Liver (tissue), 9 donors: ENCODE measurements around the gene UQCRC1. TPM values are rescaled to one million over a fixed set of nuclear protein-coding genes. Genes with fewer than 3 reads are reported as not detected.

Source experiments
- DNase-seq: peaks from one replicate; pipeline ENCODE4 v3.0.0-alpha.2; 2017; ENCODE audit warnings: low spot score
- H3K27ac ChIP-seq, 2 donors: one replicate each; pipeline ENCODE4 v1.7.0; 2013; ENCODE audit warnings: inconsistent platforms in 2 of 2, low read length in 2 of 2, control low read depth in 1 of 2, low read depth in 1 of 2, mild to moderate bottlenecking in 1 of 2
- H3K27me3 ChIP-seq, 4 donors: one replicate each; pipeline versions ENCODE4 v1.6.1 to v1.7.0; 2013; ENCODE audit warnings: low read length in 3 of 4, inconsistent platforms in 1 of 4, mild to moderate bottlenecking in 1 of 4, moderate library complexity in 1 of 4; ENCODE audit not compliant: control insufficient read depth in 4 of 4, insufficient read depth in 4 of 4
- H3K36me3 ChIP-seq, 4 donors: one replicate each; pipeline versions ENCODE4 v1.6.1 to v1.7.0; 2013; ENCODE audit warnings: low read length in 3 of 4, mild to moderate bottlenecking in 3 of 4, low read depth in 1 of 4, moderate library complexity in 1 of 4; ENCODE audit not compliant: control insufficient read depth in 4 of 4, insufficient read depth in 3 of 4
- H3K4me1 ChIP-seq, 4 donors: one replicate each; pipeline versions ENCODE4 v1.6.1 to v1.7.0; 2013; ENCODE audit warnings: low read length in 3 of 4, mild to moderate bottlenecking in 3 of 4, moderate library complexity in 1 of 4; ENCODE audit not compliant: control insufficient read depth in 4 of 4, insufficient read depth in 4 of 4
- H3K4me3 ChIP-seq, 3 donors: one replicate each; pipeline versions ENCODE4 v1.6.1 to v1.7.0; 2013; ENCODE audit warnings: low read length in 3 of 3, control low read depth in 1 of 3, low read depth in 1 of 3, mild to moderate bottlenecking in 1 of 3
- H3K9ac ChIP-seq, 2 donors: one replicate each; pipeline ENCODE4 v1.7.0; 2013; ENCODE audit warnings: low read length in 2 of 2, mild to moderate bottlenecking in 2 of 2, moderate library complexity in 2 of 2, control low read depth in 1 of 2, low read depth in 1 of 2
- H3K9me3 ChIP-seq, 4 donors: one replicate each; pipeline versions ENCODE4 v1.6.1 to v1.7.0; 2013; ENCODE audit warnings: low read length in 3 of 4; ENCODE audit not compliant: control insufficient read depth in 4 of 4
- ATF3 ChIP-seq: IDR thresholded peaks from 2 replicates; pipeline ENCODE4 v1.6.1; 2016; ENCODE audit warnings: antibody characterized with exemption
- EGR1 ChIP-seq, 2 donors: IDR thresholded peaks; 2 replicates each; pipeline ENCODE4 v1.6.1; 2016 to 2018; ENCODE audit warnings: antibody characterized with exemption in 2 of 2, low read depth in 2 of 2
- FOXA1 ChIP-seq: IDR thresholded peaks from 2 replicates; pipeline ENCODE4 v1.6.1; 2016; ENCODE audit warnings: antibody characterized with exemption
- FOXA2 ChIP-seq: IDR thresholded peaks from 2 replicates; pipeline ENCODE4 v1.6.1; 2016; ENCODE audit warnings: antibody characterized with exemption
- GABPA ChIP-seq, 2 donors: IDR thresholded peaks in 1 of 2; conservative IDR thresholded peaks in 1 of 2; 2 replicates each; pipeline ENCODE4 v1.6.1; 2016; ENCODE audit warnings: antibody characterized with exemption in 2 of 2, mild to moderate bottlenecking in 1 of 2, moderate library complexity in 1 of 2
- HNF4A ChIP-seq, 2 donors: conservative IDR thresholded peaks; 2 replicates each; pipeline ENCODE4 v1.6.1; 2016; ENCODE audit warnings: antibody characterized with exemption in 2 of 2, mild to moderate bottlenecking in 2 of 2
- HNF4G ChIP-seq: IDR thresholded peaks from 2 replicates; pipeline ENCODE4 v1.6.1; 2016; ENCODE audit warnings: antibody characterized with exemption
- JUND ChIP-seq, 2 donors: IDR thresholded peaks; 2 replicates each; pipeline ENCODE4 v1.6.1; 2016; ENCODE audit warnings: antibody characterized with exemption in 2 of 2
- NR2F2 ChIP-seq: IDR thresholded peaks from 2 replicates; pipeline ENCODE4 v1.6.1; 2016; ENCODE audit warnings: antibody characterized with exemption
- RAD21 ChIP-seq, 2 donors: IDR thresholded peaks; 2 replicates each; pipeline ENCODE4 v1.6.1; 2016; ENCODE audit warnings: antibody characterized with exemption in 2 of 2, mild to moderate bottlenecking in 2 of 2
- RXRA ChIP-seq, 2 donors: IDR thresholded peaks; 2 replicates each; pipeline ENCODE4 v1.6.1; 2017 to 2018; ENCODE audit warnings: antibody characterized with exemption in 2 of 2, mild to moderate bottlenecking in 1 of 2
- SP1 ChIP-seq: IDR thresholded peaks from 2 replicates; pipeline ENCODE4 v1.6.1; 2018; ENCODE audit warnings: antibody characterized with exemption, mild to moderate bottlenecking
- TAF1 ChIP-seq: conservative IDR thresholded peaks from 2 replicates; pipeline ENCODE4 v1.6.1; 2016; ENCODE audit warnings: antibody characterized with exemption, mild to moderate bottlenecking
- YY1 ChIP-seq: IDR thresholded peaks from 2 replicates; pipeline ENCODE4 v1.6.1; 2016; ENCODE audit warnings: antibody characterized with exemption, mild to moderate bottlenecking
- WGBS: extraction: QIAGEN DNeasy Blood & Tissue Kit; methylation state at CpG from one replicate; pipeline ENCODE4 v1.1.7; 2013; 5-methylcytosine and 5-hydroxymethylcytosine counted together
- polyA plus RNA-seq, 2 donors: library from polyadenylated mRNA; stranded (reverse) in 1 of 2; unstranded in 1 of 2; fragments of 200-250 nt in 1 of 2; fragments of >200 nt in 1 of 2; fragmentation: Nextera tagmentation in 1 of 2; extraction: Ambion mirVana in 1 of 2; gene quantifications; one replicate each; pipeline versions ENCODE4 v1.2.1 to v1.2.3, GENCODE V29; 2013 to 2015
- total RNA-seq, 2 donors: library from RNA; depleted of rRNA; stranded (reverse); fragments of >200 nt; gene quantifications; one replicate each; pipeline ENCODE4 v1.2.3, GENCODE V29; 2014
- TF ChIP-seq, protein P1 (sequence below): fragments of 150-350 bp; IDR thresholded peaks from 2 replicates; pipeline ENCODE4 v1.5.1; 2017; ENCODE audit warnings: improper control_type of control experiment, low read depth, low read length; ENCODE audit not compliant: missing input control
- TF ChIP-seq, protein P2 (sequence below): IDR thresholded peaks from 2 replicates; pipeline ENCODE4 v1.6.1; 2016; ENCODE audit warnings: antibody characterized with exemption, mild to moderate bottlenecking
- TF ChIP-seq, protein P3 (sequence below): IDR thresholded peaks from 2 replicates; pipeline ENCODE4 v1.6.1; 2016; ENCODE audit warnings: antibody characterized with exemption
- TF ChIP-seq, protein P4 (sequence below): IDR thresholded peaks from 2 replicates; pipeline ENCODE4 v1.6.1; 2016; ENCODE audit warnings: antibody characterized with exemption
- donor health status: healthy.
- donor health status: healthy.
- donor health status: healthy.
- donor health status: healthy.
- donor health status: healthy.

UQCRC1 gene
- total and polyA plus RNA-seq, 4 donors, result 153 to 373 (median 289) TPM

- Histone ChIP-seq H3K27ac (no peak overlapping the region), H3K9ac (no peak overlapping the region), H3K9me3 (no peaks in the 10 kb centered on the region), H3K36me3 (no peaks in the 10 kb centered on the region), H3K27me3 (no peaks in the 10 kb centered on the region), H3K4me3 (no peak overlapping the region), H3K4me1 (peaks cover 0 to 4% (median 3%) of the 10 kb centered on the region in 4 donors)
- DNase-seq, result no peak
- 94% methylated on average over 11 of the region's 11 CpGs for WGBS
- TF ChIP-seq EGR1 (IDR thresholded peaks at IDR 0.05; ENCODE audit: low read depth in 2 of 2) (no peak), FOXA1 (no peak), GABPA (IDR thresholded peaks at IDR 0.05 in 1 of 2, conservative IDR thresholded peaks at IDR 0.05 in 1 of 2) (no peak), HNF4A (conservative IDR thresholded peaks at IDR 0.05) (no peak), ATF3 (no peak), FOXA2 (no peak), NR2F2 (no peak), HNF4G (no peak), RXRA (IDR thresholded peaks at IDR 0.05) (no peak), SP1 (no peak), RAD21 (IDR thresholded peaks at IDR 0.05) (no peak), TAF1 (no peak), YY1 (no peak)
- TF ChIP-seq, protein P1, sequence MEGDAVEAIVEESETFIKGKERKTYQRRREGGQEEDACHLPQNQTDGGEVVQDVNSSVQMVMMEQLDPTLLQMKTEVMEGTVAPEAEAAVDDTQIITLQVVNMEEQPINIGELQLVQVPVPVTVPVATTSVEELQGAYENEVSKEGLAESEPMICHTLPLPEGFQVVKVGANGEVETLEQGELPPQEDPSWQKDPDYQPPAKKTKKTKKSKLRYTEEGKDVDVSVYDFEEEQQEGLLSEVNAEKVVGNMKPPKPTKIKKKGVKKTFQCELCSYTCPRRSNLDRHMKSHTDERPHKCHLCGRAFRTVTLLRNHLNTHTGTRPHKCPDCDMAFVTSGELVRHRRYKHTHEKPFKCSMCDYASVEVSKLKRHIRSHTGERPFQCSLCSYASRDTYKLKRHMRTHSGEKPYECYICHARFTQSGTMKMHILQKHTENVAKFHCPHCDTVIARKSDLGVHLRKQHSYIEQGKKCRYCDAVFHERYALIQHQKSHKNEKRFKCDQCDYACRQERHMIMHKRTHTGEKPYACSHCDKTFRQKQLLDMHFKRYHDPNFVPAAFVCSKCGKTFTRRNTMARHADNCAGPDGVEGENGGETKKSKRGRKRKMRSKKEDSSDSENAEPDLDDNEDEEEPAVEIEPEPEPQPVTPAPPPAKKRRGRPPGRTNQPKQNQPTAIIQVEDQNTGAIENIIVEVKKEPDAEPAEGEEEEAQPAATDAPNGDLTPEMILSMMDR, result no peak
- TF ChIP-seq, protein P2, sequence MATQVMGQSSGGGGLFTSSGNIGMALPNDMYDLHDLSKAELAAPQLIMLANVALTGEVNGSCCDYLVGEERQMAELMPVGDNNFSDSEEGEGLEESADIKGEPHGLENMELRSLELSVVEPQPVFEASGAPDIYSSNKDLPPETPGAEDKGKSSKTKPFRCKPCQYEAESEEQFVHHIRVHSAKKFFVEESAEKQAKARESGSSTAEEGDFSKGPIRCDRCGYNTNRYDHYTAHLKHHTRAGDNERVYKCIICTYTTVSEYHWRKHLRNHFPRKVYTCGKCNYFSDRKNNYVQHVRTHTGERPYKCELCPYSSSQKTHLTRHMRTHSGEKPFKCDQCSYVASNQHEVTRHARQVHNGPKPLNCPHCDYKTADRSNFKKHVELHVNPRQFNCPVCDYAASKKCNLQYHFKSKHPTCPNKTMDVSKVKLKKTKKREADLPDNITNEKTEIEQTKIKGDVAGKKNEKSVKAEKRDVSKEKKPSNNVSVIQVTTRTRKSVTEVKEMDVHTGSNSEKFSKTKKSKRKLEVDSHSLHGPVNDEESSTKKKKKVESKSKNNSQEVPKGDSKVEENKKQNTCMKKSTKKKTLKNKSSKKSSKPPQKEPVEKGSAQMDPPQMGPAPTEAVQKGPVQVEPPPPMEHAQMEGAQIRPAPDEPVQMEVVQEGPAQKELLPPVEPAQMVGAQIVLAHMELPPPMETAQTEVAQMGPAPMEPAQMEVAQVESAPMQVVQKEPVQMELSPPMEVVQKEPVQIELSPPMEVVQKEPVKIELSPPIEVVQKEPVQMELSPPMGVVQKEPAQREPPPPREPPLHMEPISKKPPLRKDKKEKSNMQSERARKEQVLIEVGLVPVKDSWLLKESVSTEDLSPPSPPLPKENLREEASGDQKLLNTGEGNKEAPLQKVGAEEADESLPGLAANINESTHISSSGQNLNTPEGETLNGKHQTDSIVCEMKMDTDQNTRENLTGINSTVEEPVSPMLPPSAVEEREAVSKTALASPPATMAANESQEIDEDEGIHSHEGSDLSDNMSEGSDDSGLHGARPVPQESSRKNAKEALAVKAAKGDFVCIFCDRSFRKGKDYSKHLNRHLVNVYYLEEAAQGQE, result no peak
- TF ChIP-seq, protein P3, sequence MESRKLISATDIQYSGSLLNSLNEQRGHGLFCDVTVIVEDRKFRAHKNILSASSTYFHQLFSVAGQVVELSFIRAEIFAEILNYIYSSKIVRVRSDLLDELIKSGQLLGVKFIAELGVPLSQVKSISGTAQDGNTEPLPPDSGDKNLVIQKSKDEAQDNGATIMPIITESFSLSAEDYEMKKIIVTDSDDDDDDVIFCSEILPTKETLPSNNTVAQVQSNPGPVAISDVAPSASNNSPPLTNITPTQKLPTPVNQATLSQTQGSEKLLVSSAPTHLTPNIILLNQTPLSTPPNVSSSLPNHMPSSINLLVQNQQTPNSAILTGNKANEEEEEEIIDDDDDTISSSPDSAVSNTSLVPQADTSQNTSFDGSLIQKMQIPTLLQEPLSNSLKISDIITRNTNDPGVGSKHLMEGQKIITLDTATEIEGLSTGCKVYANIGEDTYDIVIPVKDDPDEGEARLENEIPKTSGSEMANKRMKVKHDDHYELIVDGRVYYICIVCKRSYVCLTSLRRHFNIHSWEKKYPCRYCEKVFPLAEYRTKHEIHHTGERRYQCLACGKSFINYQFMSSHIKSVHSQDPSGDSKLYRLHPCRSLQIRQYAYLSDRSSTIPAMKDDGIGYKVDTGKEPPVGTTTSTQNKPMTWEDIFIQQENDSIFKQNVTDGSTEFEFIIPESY, result no peak
- TF ChIP-seq, protein P4, sequence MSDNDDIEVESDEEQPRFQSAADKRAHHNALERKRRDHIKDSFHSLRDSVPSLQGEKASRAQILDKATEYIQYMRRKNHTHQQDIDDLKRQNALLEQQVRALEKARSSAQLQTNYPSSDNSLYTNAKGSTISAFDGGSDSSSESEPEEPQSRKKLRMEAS, result no peak
Measured at GRCh38 chr3:48567500-48567899, 41.9 kb downstream of the UQCRC1 start.

GRCh38 chr3:48567090-48567489 lies 42.4 kb downstream of the UQCRC1 start:
- Histone ChIP-seq H3K27ac (no peak overlapping the region), H3K27me3 (no peaks in the 10 kb centered on the region), H3K9me3 (no peaks in the 10 kb centered on the region), H3K4me3 (no peak overlapping the region), H3K36me3 (no peaks in the 10 kb centered on the region), H3K9ac (no peak overlapping the region), H3K4me1 (peaks cover 0 to 8% (median 6%) of the 10 kb centered on the region in 4 donors)
- 92% methylated on average over 5 of the region's 5 CpGs for WGBS
- TF ChIP-seq HNF4G (no peak), YY1 (no peak), NR2F2 (no peak), FOXA2 (no peak), GABPA (IDR thresholded peaks at IDR 0.05 in 1 of 2, conservative IDR thresholded peaks at IDR 0.05 in 1 of 2) (no peak), RAD21 (IDR thresholded peaks at IDR 0.05) (no peak), TAF1 (no peak), JUND (IDR thresholded peaks at IDR 0.05) (no peak)
- TF ChIP-seq, protein P2, result no peak
- no peak for DNase-seq
